ENCODE measurements around the gene LRSAM1. TPM values are rescaled to one million over a fixed set of nuclear protein-coding genes. Genes with fewer than 3 reads are reported as not detected.

LRSAM1 gene
- total and polyA plus RNA-seq, 9 of the 15 experiments (the other 6 are each of a cell fraction or from before 2014, with no cell fraction given): 0.07 to 16.2 (median 4.7) TPM

GRCh38 chr9:127506814-127507750 lies 55.8 kb downstream of the LRSAM1 start (continued):
- TF ChIP-seq ZNF592 (IDR thresholded peaks at IDR 0.05) (0 out of 2 replicates have a peak, but pooled peaks have one; percentile 49), MEF2D (tag; conservative IDR thresholded peaks at IDR 0.05; ENCODE audit: low read depth) (0 out of 2 replicates have a peak, but pooled peaks have one; percentile 54), PKNOX1 (IDR thresholded peaks at IDR 0.05) (peak; percentile 35; the same call in 1 of the 2 replicates), E2F3 (CRISPR knock-in tag; IDR thresholded peaks at IDR 0.05) (0 out of 2 replicates have a peak, but pooled peaks have one; percentile 68), ATF3 (IDR thresholded peaks at IDR 0.05) (peak; percentile 81), ATF3 (CRISPR knock-in tag; conservative IDR thresholded peaks at IDR 0.05) (no peak), CREM (IDR thresholded peaks at IDR 0.05; ENCODE audit: low read depth) (peak; percentile 39; the same call in 1 of the 2 replicates), TOE1 (IDR thresholded peaks at IDR 0.05; ENCODE audit: borderline replicate concordance) (peak; percentile 33; the same call in 1 of the 2 replicates), TOE1 (CRISPR knock-in tag; IDR thresholded peaks at IDR 0.05; ENCODE audit: borderline replicate concordance, low read depth) (no peak), TEAD4 (IDR thresholded peaks at IDR 0.05; ENCODE audit: low read length) (peak; percentile 62; the same call in 1 of the 2 replicates), TEAD4 (CRISPR knock-in tag; IDR thresholded peaks at IDR 0.05; ENCODE audit: borderline replicate concordance) (no peak), MAX (CRISPR knock-in tag; IDR thresholded peaks at IDR 0.05) (peak; percentile 85), RCOR1 (IDR thresholded peaks at IDR 0.05; ENCODE audit: borderline replicate concordance in 1 of 2, low read depth in 2 of 2, low read length in 2 of 2) (peak in 1 of 2 experiments; percentile 77; a peak in 2 of 4 replicates), ZNF511 (CRISPR knock-in tag; IDR thresholded peaks at IDR 0.05) (no peak), JUNB (CRISPR knock-in tag; conservative IDR thresholded peaks at IDR 0.05) (peak; percentile 61; the same call in 1 of the 2 replicates), HNRNPUL1 (IDR thresholded peaks at IDR 0.05; ENCODE audit: low read length) (no peak), TEAD1 (CRISPR knock-in tag; IDR thresholded peaks at IDR 0.05) (peak; percentile 43 to 79; a peak in 2 of 4 replicates), TEAD2 (tag; IDR thresholded peaks at IDR 0.05) (no peak), TCF7 (IDR thresholded peaks at IDR 0.05; ENCODE audit: borderline replicate concordance) (no peak), CBFA2T3 (IDR thresholded peaks at IDR 0.05) (peak; percentile 72), SMAD4 (CRISPR knock-in tag; conservative IDR thresholded peaks at IDR 0.05) (peak; percentile 83)

All from K562 (cell line).